Type B pancreatic cell (in vitro differentiated cells): ENCODE measurements around the gene SND1. TPM values are rescaled to one million over a fixed set of nuclear protein-coding genes. Genes with fewer than 3 reads are reported as not detected.
A peak's percentile ranks its signal among the peaks of the same experiment; 100 is the strongest.

Source experiments
- DNase-seq: peaks from one replicate; pipeline ENCODE4 v3.0.0; 2021; ENCODE audit warnings: mixed read lengths; ENCODE audit not compliant: unreplicated experiment; ENCODE audit errors: extremely low spot score
- H3K27ac Mint-ChIP-seq: 2 replicates; pipeline ENCODE4 v1.8.0; 2021; ENCODE audit warnings: mild to moderate bottlenecking, mixed read lengths
- H3K27me3 Mint-ChIP-seq: 2 replicates; pipeline ENCODE4 v1.8.0; 2021; ENCODE audit warnings: mixed read lengths
- H3K36me3 Mint-ChIP-seq: 2 replicates; pipeline ENCODE4 v1.8.0; 2021; ENCODE audit warnings: mixed read lengths
- H3K4me1 Mint-ChIP-seq: one replicate; pipeline ENCODE4 v1.8.0; 2021; ENCODE audit warnings: mixed read lengths; ENCODE audit not compliant: unreplicated experiment
- H3K4me3 Mint-ChIP-seq: 2 replicates; pipeline ENCODE4 v1.8.0; 2021; ENCODE audit warnings: mild to moderate bottlenecking, mixed read lengths
- H3K9me3 Mint-ChIP-seq: 2 replicates; pipeline ENCODE4 v1.8.0; 2021; ENCODE audit warnings: mixed read lengths
- total RNA-seq: library from RNA; stranded (reverse); gene quantifications from 2 replicates; pipeline ENCODE4 v1.2.1, GENCODE V29; 2021; ENCODE audit warnings: low replicate concordance
- TF ChIP-seq, protein P1 (sequence below): fragments of 200-600 bp; sonication (generic); conservative IDR thresholded peaks from 2 replicates; pipeline ENCODE4 v1.5.0; 2021; ENCODE audit warnings: antibody characterized with exemption, mild to moderate bottlenecking

The SND1 gene
- total RNA-seq, 1 donor from 2014 or later, result 199 TPM

DNA sequence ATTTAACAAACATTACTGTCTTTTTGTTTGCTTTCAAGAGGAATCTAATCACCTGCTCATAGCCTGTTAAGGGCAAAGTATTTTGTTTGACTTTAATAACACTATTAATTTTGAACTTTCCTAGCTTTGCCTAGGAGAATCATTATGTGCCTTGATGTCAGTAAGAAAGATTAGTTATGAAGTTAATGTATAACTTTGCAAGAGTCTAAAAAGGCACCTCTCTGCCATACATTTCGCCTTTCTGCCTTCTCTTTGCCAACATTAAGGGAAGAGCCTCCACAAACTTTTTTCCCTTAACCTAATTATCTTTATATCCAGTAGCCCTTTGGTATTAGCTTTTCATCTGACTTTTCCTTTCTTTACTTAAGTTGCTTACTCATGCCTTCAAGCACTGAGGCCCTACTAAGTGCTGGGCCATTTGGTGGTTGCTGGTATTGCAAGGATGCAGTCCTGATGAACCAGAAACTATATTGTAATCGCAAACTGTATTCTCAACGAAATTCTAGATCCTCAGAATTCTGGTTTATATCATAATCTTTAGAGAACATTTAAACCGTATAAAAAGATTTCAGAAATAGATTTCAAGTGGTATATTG, 108.5 kb downstream of the SND1 start:
- H3K27me3 Mint-ChIP-seq, result no peaks in the 10 kb centered on the region
- TF ChIP-seq, protein P1, sequence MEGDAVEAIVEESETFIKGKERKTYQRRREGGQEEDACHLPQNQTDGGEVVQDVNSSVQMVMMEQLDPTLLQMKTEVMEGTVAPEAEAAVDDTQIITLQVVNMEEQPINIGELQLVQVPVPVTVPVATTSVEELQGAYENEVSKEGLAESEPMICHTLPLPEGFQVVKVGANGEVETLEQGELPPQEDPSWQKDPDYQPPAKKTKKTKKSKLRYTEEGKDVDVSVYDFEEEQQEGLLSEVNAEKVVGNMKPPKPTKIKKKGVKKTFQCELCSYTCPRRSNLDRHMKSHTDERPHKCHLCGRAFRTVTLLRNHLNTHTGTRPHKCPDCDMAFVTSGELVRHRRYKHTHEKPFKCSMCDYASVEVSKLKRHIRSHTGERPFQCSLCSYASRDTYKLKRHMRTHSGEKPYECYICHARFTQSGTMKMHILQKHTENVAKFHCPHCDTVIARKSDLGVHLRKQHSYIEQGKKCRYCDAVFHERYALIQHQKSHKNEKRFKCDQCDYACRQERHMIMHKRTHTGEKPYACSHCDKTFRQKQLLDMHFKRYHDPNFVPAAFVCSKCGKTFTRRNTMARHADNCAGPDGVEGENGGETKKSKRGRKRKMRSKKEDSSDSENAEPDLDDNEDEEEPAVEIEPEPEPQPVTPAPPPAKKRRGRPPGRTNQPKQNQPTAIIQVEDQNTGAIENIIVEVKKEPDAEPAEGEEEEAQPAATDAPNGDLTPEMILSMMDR, result no peak
- no peaks in the 10 kb centered on the region for H3K36me3 Mint-ChIP-seq
- H3K9me3 Mint-ChIP-seq, result no peaks in the 10 kb centered on the region
- peaks cover 23% of the 10 kb centered on the region for H3K4me1 Mint-ChIP-seq
- H3K4me3 Mint-ChIP-seq, result no peak overlapping the region
- no peak for DNase-seq
- no peak overlapping the region for H3K27ac Mint-ChIP-seq

DNA sequence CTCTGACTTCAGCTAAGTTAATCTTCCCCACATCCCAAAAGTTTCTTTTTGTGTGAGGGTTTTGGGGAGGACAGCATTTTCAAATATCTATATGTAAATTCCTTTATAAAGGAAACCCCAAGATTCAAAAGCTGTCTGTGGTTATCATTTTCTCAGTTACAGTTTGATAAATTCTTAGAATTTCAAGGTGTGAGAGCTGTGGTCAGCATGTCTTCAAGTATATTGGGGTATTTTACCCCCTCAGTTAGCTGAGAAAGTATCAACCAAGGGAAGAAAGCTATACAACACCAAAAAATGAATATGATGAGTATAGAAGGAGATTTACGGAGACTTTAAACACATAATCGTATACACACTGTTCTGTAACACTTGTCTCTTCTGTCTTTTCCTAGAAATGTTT, 109.2 kb downstream of the SND1 start:
- no peak overlapping the region for H3K4me3 Mint-ChIP-seq
- TF ChIP-seq, protein P1, result no peak
- H3K27me3 Mint-ChIP-seq, result no peaks in the 10 kb centered on the region
- no peak overlapping the region for H3K27ac Mint-ChIP-seq
- no peaks in the 10 kb centered on the region for H3K9me3 Mint-ChIP-seq
- H3K4me1 Mint-ChIP-seq, result peaks cover 16% of the 10 kb centered on the region
- H3K36me3 Mint-ChIP-seq, result no peaks in the 10 kb centered on the region
- DNase-seq, result no peak

DNA sequence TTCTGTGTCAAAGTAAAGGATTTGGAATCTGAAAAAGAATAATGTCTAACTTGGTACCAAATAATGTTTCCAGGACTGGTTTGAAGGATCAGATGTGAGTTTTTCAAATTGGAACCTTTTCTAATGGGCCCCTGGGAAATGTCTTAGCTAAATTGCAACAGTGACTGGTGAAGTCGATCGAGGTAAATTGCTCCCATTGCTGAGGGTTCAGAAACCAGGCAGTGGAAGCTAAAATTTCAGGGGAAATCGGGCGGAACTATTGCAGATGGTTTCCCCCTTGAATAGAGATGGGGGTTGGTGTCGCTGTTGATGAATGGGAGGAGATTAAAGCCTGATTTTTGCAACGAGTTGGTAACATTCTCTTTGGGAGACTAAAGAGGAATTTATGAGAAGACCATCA, 112.7 kb downstream of the SND1 start:
- Mint-ChIP-seq H3K9me3 (peaks cover 4% of the 10 kb centered on the region), H3K27me3 (no peaks in the 10 kb centered on the region), H3K4me3 (no peak overlapping the region), H3K27ac (peak overlapping the region; percentile 6), H3K4me1 (peaks cover 25% of the 10 kb centered on the region), H3K36me3 (peaks cover 8% of the 10 kb centered on the region)
- TF ChIP-seq, protein P1, result no peak
- no peak for DNase-seq

DNA sequence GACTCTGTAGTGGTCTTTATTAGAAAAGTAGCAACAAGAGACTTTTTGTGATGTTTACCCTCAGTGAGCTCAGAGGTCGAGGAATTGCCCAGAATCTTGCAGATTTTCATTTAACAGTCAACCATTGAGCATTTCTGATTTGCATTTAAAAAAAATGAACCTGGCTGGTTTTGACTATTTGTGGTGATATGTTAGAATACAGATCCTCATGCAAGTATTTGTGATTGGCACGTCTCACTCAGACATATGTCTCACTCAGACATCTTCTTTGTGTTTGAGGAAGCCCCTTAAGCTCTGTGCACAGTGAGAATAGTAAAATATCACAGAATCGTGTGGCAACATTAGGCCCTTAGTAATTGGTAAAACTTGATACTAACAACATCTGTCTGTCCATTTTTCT, 113.2 kb downstream of the SND1 start:
- H3K4me3 Mint-ChIP-seq, result no peak overlapping the region
- no peaks in the 10 kb centered on the region for H3K27me3 Mint-ChIP-seq
- TF ChIP-seq, protein P1, result no peak
- DNase-seq, result no peak
- H3K9me3 Mint-ChIP-seq, result peaks cover 4% of the 10 kb centered on the region
- no peak overlapping the region for H3K27ac Mint-ChIP-seq
- H3K4me1 Mint-ChIP-seq, result peaks cover 23% of the 10 kb centered on the region
- peaks cover 8% of the 10 kb centered on the region for H3K36me3 Mint-ChIP-seq

DNA sequence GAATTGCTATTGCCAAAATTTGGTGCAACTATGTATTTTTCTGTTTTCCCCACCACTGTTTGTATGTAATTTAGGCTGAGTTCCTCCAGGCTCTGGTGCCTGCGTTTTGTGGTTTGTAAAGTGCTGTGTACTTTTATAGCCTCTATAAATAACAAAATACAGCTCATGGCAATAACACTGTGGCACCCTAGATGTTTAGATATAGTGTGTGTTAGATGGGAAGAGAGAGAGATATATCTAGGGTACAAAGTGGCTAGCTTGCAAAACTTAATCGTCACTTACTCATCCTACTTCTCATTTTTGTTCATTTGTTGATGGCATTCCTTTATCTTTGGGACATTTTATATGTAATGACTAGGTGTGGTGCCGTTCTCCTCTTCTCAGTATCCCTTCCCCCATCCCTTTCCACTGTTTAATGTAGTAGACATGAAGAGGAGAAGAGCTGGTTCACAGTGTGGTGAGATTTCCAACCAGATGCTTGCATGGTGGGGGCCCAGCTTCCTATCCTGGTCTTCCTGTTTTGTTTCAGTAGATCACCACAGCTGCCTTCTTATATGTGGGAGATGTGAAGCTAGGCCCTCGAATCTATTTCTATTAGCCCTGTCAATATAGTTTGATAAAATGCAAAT, 115.0 kb downstream of the SND1 start:
- no peak overlapping the region for H3K27ac Mint-ChIP-seq
- no peak for DNase-seq

More for the DNA sequence above, 115.0 kb downstream of the SND1 start:
- peaks cover 4% of the 10 kb centered on the region for H3K9me3 Mint-ChIP-seq
- TF ChIP-seq, protein P1, result no peak
- peaks cover 14% of the 10 kb centered on the region for H3K36me3 Mint-ChIP-seq
- H3K4me1 Mint-ChIP-seq, result peaks cover 23% of the 10 kb centered on the region
- no peaks in the 10 kb centered on the region for H3K27me3 Mint-ChIP-seq
- no peak overlapping the region for H3K4me3 Mint-ChIP-seq
